Liver (tissue), 9 donors: ENCODE measurements around the gene PGAP6. TPM values are rescaled to one million over a fixed set of nuclear protein-coding genes. Genes with fewer than 3 reads are reported as not detected.

Experiments used
- DNase-seq: peaks from one replicate; pipeline ENCODE4 v3.0.0-alpha.2; 2017; ENCODE audit warnings: low spot score
- H3K27ac ChIP-seq, 2 donors: one replicate each; pipeline ENCODE4 v1.7.0; 2013; ENCODE audit warnings: inconsistent platforms in 2 of 2, low read length in 2 of 2, control low read depth in 1 of 2, low read depth in 1 of 2, mild to moderate bottlenecking in 1 of 2
- H3K27me3 ChIP-seq, 4 donors: one replicate each; pipeline versions ENCODE4 v1.6.1 to v1.7.0; 2013; ENCODE audit warnings: low read length in 3 of 4, inconsistent platforms in 1 of 4, mild to moderate bottlenecking in 1 of 4, moderate library complexity in 1 of 4; ENCODE audit not compliant: control insufficient read depth in 4 of 4, insufficient read depth in 4 of 4
- H3K36me3 ChIP-seq, 4 donors: one replicate each; pipeline versions ENCODE4 v1.6.1 to v1.7.0; 2013; ENCODE audit warnings: low read length in 3 of 4, mild to moderate bottlenecking in 3 of 4, low read depth in 1 of 4, moderate library complexity in 1 of 4; ENCODE audit not compliant: control insufficient read depth in 4 of 4, insufficient read depth in 3 of 4
- H3K4me1 ChIP-seq, 4 donors: one replicate each; pipeline versions ENCODE4 v1.6.1 to v1.7.0; 2013; ENCODE audit warnings: low read length in 3 of 4, mild to moderate bottlenecking in 3 of 4, moderate library complexity in 1 of 4; ENCODE audit not compliant: control insufficient read depth in 4 of 4, insufficient read depth in 4 of 4
- H3K4me3 ChIP-seq, 3 donors: one replicate each; pipeline versions ENCODE4 v1.6.1 to v1.7.0; 2013; ENCODE audit warnings: low read length in 3 of 3, control low read depth in 1 of 3, low read depth in 1 of 3, mild to moderate bottlenecking in 1 of 3
- H3K9ac ChIP-seq, 2 donors: one replicate each; pipeline ENCODE4 v1.7.0; 2013; ENCODE audit warnings: low read length in 2 of 2, mild to moderate bottlenecking in 2 of 2, moderate library complexity in 2 of 2, control low read depth in 1 of 2, low read depth in 1 of 2
- H3K9me3 ChIP-seq, 4 donors: one replicate each; pipeline versions ENCODE4 v1.6.1 to v1.7.0; 2013; ENCODE audit warnings: low read length in 3 of 4; ENCODE audit not compliant: control insufficient read depth in 4 of 4
- CTCF ChIP-seq: fragments of 150-350 bp; IDR thresholded peaks from 2 replicates; pipeline ENCODE4 v1.5.1; 2017; ENCODE audit warnings: improper control_type of control experiment, low read depth, low read length; ENCODE audit not compliant: missing input control
- EGR1 ChIP-seq, 2 donors: IDR thresholded peaks; 2 replicates each; pipeline ENCODE4 v1.6.1; 2016 to 2018; ENCODE audit warnings: antibody characterized with exemption in 2 of 2, low read depth in 2 of 2
- FOXA1 ChIP-seq: IDR thresholded peaks from 2 replicates; pipeline ENCODE4 v1.6.1; 2016; ENCODE audit warnings: antibody characterized with exemption
- GABPA ChIP-seq, 2 donors: IDR thresholded peaks in 1 of 2; conservative IDR thresholded peaks in 1 of 2; 2 replicates each; pipeline ENCODE4 v1.6.1; 2016; ENCODE audit warnings: antibody characterized with exemption in 2 of 2, mild to moderate bottlenecking in 1 of 2, moderate library complexity in 1 of 2
- HNF4A ChIP-seq, 2 donors: conservative IDR thresholded peaks; 2 replicates each; pipeline ENCODE4 v1.6.1; 2016; ENCODE audit warnings: antibody characterized with exemption in 2 of 2, mild to moderate bottlenecking in 2 of 2
- RAD21 ChIP-seq, 2 donors: IDR thresholded peaks; 2 replicates each; pipeline ENCODE4 v1.6.1; 2016; ENCODE audit warnings: antibody characterized with exemption in 2 of 2, mild to moderate bottlenecking in 2 of 2
- REST ChIP-seq: IDR thresholded peaks from 2 replicates; pipeline ENCODE4 v1.6.1; 2016; ENCODE audit warnings: antibody characterized with exemption, mild to moderate bottlenecking
- SP1 ChIP-seq: IDR thresholded peaks from 2 replicates; pipeline ENCODE4 v1.6.1; 2018; ENCODE audit warnings: antibody characterized with exemption, mild to moderate bottlenecking
- YY1 ChIP-seq: IDR thresholded peaks from 2 replicates; pipeline ENCODE4 v1.6.1; 2016; ENCODE audit warnings: antibody characterized with exemption, mild to moderate bottlenecking
- WGBS: extraction: QIAGEN DNeasy Blood & Tissue Kit; methylation state at CpG from one replicate; pipeline ENCODE4 v1.1.7; 2013; 5-methylcytosine and 5-hydroxymethylcytosine counted together
- polyA plus RNA-seq, 2 donors: library from polyadenylated mRNA; stranded (reverse) in 1 of 2; unstranded in 1 of 2; fragments of 200-250 nt in 1 of 2; fragments of >200 nt in 1 of 2; fragmentation: Nextera tagmentation in 1 of 2; extraction: Ambion mirVana in 1 of 2; gene quantifications; one replicate each; pipeline versions ENCODE4 v1.2.1 to v1.2.3, GENCODE V29; 2013 to 2015
- total RNA-seq, 2 donors: library from RNA; depleted of rRNA; stranded (reverse); fragments of >200 nt; gene quantifications; one replicate each; pipeline ENCODE4 v1.2.3, GENCODE V29; 2014
- TF ChIP-seq, protein P1 (sequence below): IDR thresholded peaks from 2 replicates; pipeline ENCODE4 v1.6.1; 2016; ENCODE audit warnings: antibody characterized with exemption
- donor health status: healthy.
- donor health status: healthy.
- donor health status: healthy.
- donor health status: healthy.
- donor health status: healthy.

Gene PGAP6
- total and polyA plus RNA-seq, 4 donors: 18.9 to 50.5 (median 38.0) TPM

DNA sequence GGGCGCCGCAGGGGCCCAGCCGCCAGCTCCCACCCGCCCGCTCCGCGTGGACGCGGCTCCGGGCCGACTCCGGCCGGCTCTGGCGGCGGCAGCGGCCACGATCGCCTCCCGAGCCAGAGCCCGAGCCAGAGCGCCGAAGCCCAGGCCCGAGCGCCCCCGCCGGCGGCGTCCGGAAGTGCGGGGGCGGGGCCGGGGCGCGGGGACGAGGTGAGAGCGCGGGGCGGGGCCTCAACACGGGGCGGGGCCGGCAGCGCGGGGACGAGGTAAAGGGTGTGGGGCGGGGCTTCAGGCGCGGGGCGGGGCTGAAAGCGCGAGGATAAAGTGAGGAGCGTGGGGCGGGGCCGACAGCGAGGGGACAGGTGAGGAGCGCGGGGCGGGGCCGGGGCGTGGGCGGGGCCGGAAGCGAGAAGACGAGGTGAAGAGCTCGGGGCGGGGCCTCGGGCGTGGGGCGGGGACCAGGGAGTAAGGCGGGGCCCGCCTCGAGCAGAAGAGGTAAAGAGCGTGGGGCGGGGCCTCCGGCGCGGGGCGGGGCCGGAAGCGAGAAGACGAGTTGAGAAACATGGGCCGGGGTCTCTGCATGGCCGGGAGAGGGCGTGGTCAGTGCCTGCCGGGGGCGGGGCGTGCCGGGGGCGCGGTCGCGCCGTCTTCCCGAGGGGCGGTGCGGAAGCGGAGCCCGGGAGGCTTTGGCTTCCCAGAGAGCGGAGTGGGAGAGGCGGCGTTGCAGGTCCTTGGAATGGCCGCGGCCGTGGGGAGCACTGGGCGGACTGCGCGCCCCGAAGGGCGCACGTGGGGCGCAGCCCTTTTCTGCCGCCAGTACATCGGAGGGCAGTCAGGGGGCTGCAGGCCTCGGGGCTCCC lies 29.0 kb downstream of the PGAP6 start, which contains the start of gene AXIN1:
Gene AXIN1, minus strand, starts transcription at position 177 of the 857 bp plus-strand sequence. CDS start 5,698 bp downstream, outside the sequence.
- Histone ChIP-seq H3K4me1 (peaks cover 3 to 11% (median 6%) of the 10 kb centered on the region in 4 donors), H3K4me3 (peak within 1 kb of the TSS; percentile 32 to 86 (median 66)), H3K36me3 (no peaks in the 10 kb centered on the region), H3K27ac (peak within 1 kb of the TSS; percentile 31 to 35), H3K9ac (peak within 1 kb of the TSS in 1 of 2 donors; percentile 47), H3K27me3 (no peaks in the 10 kb centered on the region), H3K9me3 (no peaks in the 10 kb centered on the region)
- DNase-seq: peak; percentile 100
- TF ChIP-seq SP1 (peak; percentile 68), GABPA (IDR thresholded peaks at IDR 0.05 in 1 of 2, conservative IDR thresholded peaks at IDR 0.05 in 1 of 2) (peak in 1 of 2 donors; percentile 78), RAD21 (IDR thresholded peaks at IDR 0.05) (peak in 1 of 2 donors; percentile 15), FOXA1 (no peak), CTCF (peak; percentile 72), EGR1 (IDR thresholded peaks at IDR 0.05; ENCODE audit: low read depth in 2 of 2) (peak in 1 of 2 donors; percentile 9)
- TF ChIP-seq, protein P1, sequence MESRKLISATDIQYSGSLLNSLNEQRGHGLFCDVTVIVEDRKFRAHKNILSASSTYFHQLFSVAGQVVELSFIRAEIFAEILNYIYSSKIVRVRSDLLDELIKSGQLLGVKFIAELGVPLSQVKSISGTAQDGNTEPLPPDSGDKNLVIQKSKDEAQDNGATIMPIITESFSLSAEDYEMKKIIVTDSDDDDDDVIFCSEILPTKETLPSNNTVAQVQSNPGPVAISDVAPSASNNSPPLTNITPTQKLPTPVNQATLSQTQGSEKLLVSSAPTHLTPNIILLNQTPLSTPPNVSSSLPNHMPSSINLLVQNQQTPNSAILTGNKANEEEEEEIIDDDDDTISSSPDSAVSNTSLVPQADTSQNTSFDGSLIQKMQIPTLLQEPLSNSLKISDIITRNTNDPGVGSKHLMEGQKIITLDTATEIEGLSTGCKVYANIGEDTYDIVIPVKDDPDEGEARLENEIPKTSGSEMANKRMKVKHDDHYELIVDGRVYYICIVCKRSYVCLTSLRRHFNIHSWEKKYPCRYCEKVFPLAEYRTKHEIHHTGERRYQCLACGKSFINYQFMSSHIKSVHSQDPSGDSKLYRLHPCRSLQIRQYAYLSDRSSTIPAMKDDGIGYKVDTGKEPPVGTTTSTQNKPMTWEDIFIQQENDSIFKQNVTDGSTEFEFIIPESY: no peak
- WGBS: 3% methylated on average over 113 of the region's 113 CpGs

- Histone ChIP-seq H3K4me3 (peak overlapping the region; percentile 32 to 86 (median 66)), H3K27me3 (no peaks in the 10 kb centered on the region), H3K9me3 (no peaks in the 10 kb centered on the region), H3K4me1 (peaks cover 3 to 11% (median 6%) of the 10 kb centered on the region in 4 donors), H3K27ac (peak overlapping the region; percentile 31 to 35), H3K36me3 (no peaks in the 10 kb centered on the region), H3K9ac (peak overlapping the region in 1 of 2 donors; percentile 47)
- under 1% methylated on average over 94 of the region's 95 CpGs for WGBS
- no peak for DNase-seq
- TF ChIP-seq GABPA (IDR thresholded peaks at IDR 0.05 in 1 of 2, conservative IDR thresholded peaks at IDR 0.05 in 1 of 2) (no peak), YY1 (no peak), HNF4A (conservative IDR thresholded peaks at IDR 0.05) (peak; percentile 39 to 44), SP1 (no peak), REST (no peak)
These were observed 29.8 kb downstream of the PGAP6 start for GRCh38 chr16:351804-352520.
